Ishikawa (cell line): Measurements from ENCODE around the gene ZNF862.

Experiments used
- CEBPB ChIP-seq: IDR thresholded peaks from 2 replicates; pipeline ENCODE4 v1.6.1; 2012
- EGR1 ChIP-seq: IDR thresholded peaks from 2 replicates; pipeline ENCODE4 v1.6.1; 2012
- EP300 ChIP-seq: IDR thresholded peaks from 2 replicates; pipeline ENCODE4 v1.6.1; 2012; ENCODE audit warnings: borderline replicate concordance
- FOXM1 ChIP-seq: IDR thresholded peaks from 2 replicates; pipeline ENCODE4 v1.6.1; 2012; ENCODE audit warnings: low read depth, borderline replicate concordance
- MAX ChIP-seq: IDR thresholded peaks from 2 replicates; pipeline ENCODE4 v1.6.1; 2012
- REST ChIP-seq: IDR thresholded peaks from 2 replicates; pipeline ENCODE4 v1.6.1; 2012; ENCODE audit warnings: low read depth, mild to moderate bottlenecking
- TAF1 ChIP-seq: IDR thresholded peaks from 2 replicates; pipeline ENCODE4 v1.6.1; 2012; ENCODE audit warnings: low read depth, mild to moderate bottlenecking
- USF1 ChIP-seq: IDR thresholded peaks from 2 replicates; pipeline ENCODE4 v1.6.1; 2012
- YY1 ChIP-seq: IDR thresholded peaks from 2 replicates; pipeline ENCODE4 v1.6.1; 2012; ENCODE audit warnings: low read depth
- ZBTB7A ChIP-seq: IDR thresholded peaks from 2 replicates; pipeline ENCODE4 v1.6.1; 2012; ENCODE audit warnings: low read depth

- TF ChIP-seq TAF1 (no peak), REST (no peak), FOXM1 (no peak), ZBTB7A (no peak), CEBPB (no peak), YY1 (no peak), MAX (no peak), EP300 (no peak), USF1 (no peak), EGR1 (no peak)
Observed at GRCh38 chr7:149828357-149829309, 9.5 kb upstream of the ZNF862 start.
